Measurements from ENCODE around the gene RSRC2.

RSRC2 gene

GRCh38 chr12:122501489-122501989 is 25.2 kb downstream of the RSRC2 start:
- H3K36me3 ChIP-seq (ENCODE audit: control insufficient read depth, low read length): peaks cover 70% of the 10 kb centered on the region
- H4K20me1 ChIP-seq (ENCODE audit: control insufficient read depth, insufficient read depth, low read depth, low read length): no peaks in the 10 kb centered on the region
- H3F3A ChIP-seq (ENCODE audit: control insufficient read depth, insufficient read depth): peaks cover 46% of the 10 kb centered on the region
- peak; percentile 17 for TF ChIP-seq CTCF (IDR thresholded peaks at IDR 0.05; ENCODE audit: low read depth, low read length, poor library complexity, severe bottlenecking)
- TF ChIP-seq EZH2phosphoT487 (IDR thresholded peaks at IDR 0.05; ENCODE audit: borderline replicate concordance, low read length): no peak
- peak overlapping the region; percentile 57 for H3K4me2 ChIP-seq (ENCODE audit: low read length)
- H3K9me2 ChIP-seq (replicated peaks; ENCODE audit: control insufficient read depth, low read length): no peaks in the 10 kb centered on the region
- no peaks in the 10 kb centered on the region for H3K27me3 ChIP-seq (ENCODE audit: control insufficient read depth, low read length)
- peak overlapping the region; percentile 81 for H3K27ac ChIP-seq (ENCODE audit: low read depth, low read length)
- peaks cover 45% of the 10 kb centered on the region for H3K79me2 ChIP-seq (ENCODE audit: control insufficient read depth, low read length)
- H3K4me3 ChIP-seq (ENCODE audit: low read length): peak overlapping the region; percentile 95
- no peaks in the 10 kb centered on the region for H3K9me3 ChIP-seq (ENCODE audit: control insufficient read depth, insufficient read depth, low read length)
- peaks cover 52% of the 10 kb centered on the region for H3K4me1 ChIP-seq (ENCODE audit: control insufficient read depth, low read length)

- Histone ChIP-seq H3K27ac (ENCODE audit: low read depth, low read length) (peak within 1 kb of the TSS; percentile 81), H3K4me3 (ENCODE audit: low read length) (peak within 1 kb of the TSS; percentile 95), H3K9me3 (ENCODE audit: control insufficient read depth, insufficient read depth, low read length) (no peaks in the 10 kb centered on the region), H3F3A (ENCODE audit: control insufficient read depth, insufficient read depth) (peaks cover 44% of the 10 kb centered on the region), H3K9me2 (replicated peaks; ENCODE audit: control insufficient read depth, low read length) (no peaks in the 10 kb centered on the region), H4K20me1 (ENCODE audit: control insufficient read depth, insufficient read depth, low read depth, low read length) (no peaks in the 10 kb centered on the region), H3K4me2 (ENCODE audit: low read length) (peak within 1 kb of the TSS; percentile 57), H3K27me3 (ENCODE audit: control insufficient read depth, low read length) (no peaks in the 10 kb centered on the region), H3K4me1 (ENCODE audit: control insufficient read depth, low read length) (peaks cover 55% of the 10 kb centered on the region), H3K79me2 (ENCODE audit: control insufficient read depth, low read length) (peaks cover 48% of the 10 kb centered on the region), H3K36me3 (ENCODE audit: control insufficient read depth, low read length) (peaks cover 67% of the 10 kb centered on the region)
- TF ChIP-seq EZH2phosphoT487 (IDR thresholded peaks at IDR 0.05; ENCODE audit: borderline replicate concordance, low read length) (no peak), CTCF (IDR thresholded peaks at IDR 0.05; ENCODE audit: low read depth, low read length, poor library complexity, severe bottlenecking) (peak; percentile 63)
Measured at GRCh38 chr12:122500685-122501488, 25.8 kb downstream of the RSRC2 start, which contains the start of gene ZCCHC8. TSS of gene ZCCHC8 (minus strand) at chr12:122500932. CDS start at chr12:122500840, 92 bp downstream.

GRCh38 chr12:122499991-122500684 is 26.6 kb downstream of the RSRC2 start:
- Histone ChIP-seq H3F3A (ENCODE audit: control insufficient read depth, insufficient read depth) (peaks cover 39% of the 10 kb centered on the region), H3K9me2 (replicated peaks; ENCODE audit: control insufficient read depth, low read length) (no peaks in the 10 kb centered on the region), H3K4me3 (ENCODE audit: low read length) (peak overlapping the region; percentile 95), H3K27ac (ENCODE audit: low read depth, low read length) (peak overlapping the region; percentile 81), H3K9me3 (ENCODE audit: control insufficient read depth, insufficient read depth, low read length) (no peaks in the 10 kb centered on the region), H4K20me1 (ENCODE audit: control insufficient read depth, insufficient read depth, low read depth, low read length) (no peaks in the 10 kb centered on the region), H3K79me2 (ENCODE audit: control insufficient read depth, low read length) (peaks cover 56% of the 10 kb centered on the region), H3K36me3 (ENCODE audit: control insufficient read depth, low read length) (peaks cover 66% of the 10 kb centered on the region), H3K4me1 (ENCODE audit: control insufficient read depth, low read length) (peaks cover 63% of the 10 kb centered on the region), H3K27me3 (ENCODE audit: control insufficient read depth, low read length) (no peaks in the 10 kb centered on the region), H3K4me2 (ENCODE audit: low read length) (peak overlapping the region; percentile 57)
- TF ChIP-seq EZH2phosphoT487 (IDR thresholded peaks at IDR 0.05; ENCODE audit: borderline replicate concordance, low read length) (no peak), CTCF (IDR thresholded peaks at IDR 0.05; ENCODE audit: low read depth, low read length, poor library complexity, severe bottlenecking) (no peak)

Data from DOHH2 (cell line).